Astrocyte (in vitro differentiated cells and primary cell): ENCODE measurements around the gene TNFAIP1.

Source experiments
- EZH2 ChIP-seq: IDR thresholded peaks from 2 replicates; pipeline ENCODE4 v1.6.1; 2012; ENCODE audit warnings: mild to moderate bottlenecking, low read length, inconsistent platforms; ENCODE audit not compliant: insufficient read depth
- TF ChIP-seq, protein P1 (sequence below): IDR thresholded peaks from 2 replicates; pipeline ENCODE4 v1.5.1; 2011; ENCODE audit warnings: low read depth, mild to moderate bottlenecking, inconsistent platforms, low read length, moderate library complexity; ENCODE audit not compliant: insufficient read depth

GRCh38 chr17:28348979-28349378, 13.4 kb downstream of the TNFAIP1 start:
- TF ChIP-seq EZH2, result no peak
- TF ChIP-seq, protein P1, sequence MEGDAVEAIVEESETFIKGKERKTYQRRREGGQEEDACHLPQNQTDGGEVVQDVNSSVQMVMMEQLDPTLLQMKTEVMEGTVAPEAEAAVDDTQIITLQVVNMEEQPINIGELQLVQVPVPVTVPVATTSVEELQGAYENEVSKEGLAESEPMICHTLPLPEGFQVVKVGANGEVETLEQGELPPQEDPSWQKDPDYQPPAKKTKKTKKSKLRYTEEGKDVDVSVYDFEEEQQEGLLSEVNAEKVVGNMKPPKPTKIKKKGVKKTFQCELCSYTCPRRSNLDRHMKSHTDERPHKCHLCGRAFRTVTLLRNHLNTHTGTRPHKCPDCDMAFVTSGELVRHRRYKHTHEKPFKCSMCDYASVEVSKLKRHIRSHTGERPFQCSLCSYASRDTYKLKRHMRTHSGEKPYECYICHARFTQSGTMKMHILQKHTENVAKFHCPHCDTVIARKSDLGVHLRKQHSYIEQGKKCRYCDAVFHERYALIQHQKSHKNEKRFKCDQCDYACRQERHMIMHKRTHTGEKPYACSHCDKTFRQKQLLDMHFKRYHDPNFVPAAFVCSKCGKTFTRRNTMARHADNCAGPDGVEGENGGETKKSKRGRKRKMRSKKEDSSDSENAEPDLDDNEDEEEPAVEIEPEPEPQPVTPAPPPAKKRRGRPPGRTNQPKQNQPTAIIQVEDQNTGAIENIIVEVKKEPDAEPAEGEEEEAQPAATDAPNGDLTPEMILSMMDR, result no peak
